Renal cortex interstitium (tissue), 11 donors: Measurements from ENCODE around the gene PLEK. TPM values are rescaled to one million over a fixed set of nuclear protein-coding genes. Genes with fewer than 3 reads are reported as not detected.
"Not testable (repeated sequence)": the region's sequence is repeated elsewhere in the genome, so short reads cannot be mapped to it uniquely, and the experiment has no call there.

Source experiments
- DNase-seq, 11 donors: peaks; one replicate each; pipeline ENCODE4 v3.0.0-alpha.2; 2013; ENCODE audit warnings: low read depth in 9 of 11, low spot score in 4 of 11; ENCODE audit errors: extremely low read depth in 1 of 11
- polyA plus RNA-seq, 3 donors: library from polyadenylated mRNA; unstranded; fragments of 120-200 nt; gene quantifications; one replicate each; pipeline ENCODE4 v1.2.1, GENCODE V29; 2013; ENCODE audit not compliant: insufficient read length in 3 of 3

Gene PLEK
- polyA plus RNA-seq, 3 donors = 4.2 to 7.7 (median 6.6) TPM

DNA sequence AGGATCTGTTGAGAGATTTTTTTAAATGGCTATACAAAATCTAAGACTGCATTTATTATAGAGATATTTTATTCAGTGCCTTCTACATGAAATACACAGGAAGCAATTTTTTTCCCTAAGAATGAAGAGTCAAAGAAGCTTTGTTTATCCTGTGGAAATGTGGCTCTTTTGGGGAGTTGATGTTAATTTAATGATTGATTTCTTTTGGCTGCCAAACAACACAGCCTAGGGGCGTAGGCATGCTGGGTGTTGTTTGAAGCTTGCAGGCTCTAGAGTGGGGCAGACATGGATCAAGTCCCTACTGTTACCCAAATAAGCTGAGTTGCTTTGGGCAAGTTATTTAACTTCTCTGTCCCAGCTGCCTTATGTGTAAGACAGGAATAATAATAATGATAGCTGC lies 21.1 kb upstream of the PLEK start:
- DNase-seq = no peak

DNA sequence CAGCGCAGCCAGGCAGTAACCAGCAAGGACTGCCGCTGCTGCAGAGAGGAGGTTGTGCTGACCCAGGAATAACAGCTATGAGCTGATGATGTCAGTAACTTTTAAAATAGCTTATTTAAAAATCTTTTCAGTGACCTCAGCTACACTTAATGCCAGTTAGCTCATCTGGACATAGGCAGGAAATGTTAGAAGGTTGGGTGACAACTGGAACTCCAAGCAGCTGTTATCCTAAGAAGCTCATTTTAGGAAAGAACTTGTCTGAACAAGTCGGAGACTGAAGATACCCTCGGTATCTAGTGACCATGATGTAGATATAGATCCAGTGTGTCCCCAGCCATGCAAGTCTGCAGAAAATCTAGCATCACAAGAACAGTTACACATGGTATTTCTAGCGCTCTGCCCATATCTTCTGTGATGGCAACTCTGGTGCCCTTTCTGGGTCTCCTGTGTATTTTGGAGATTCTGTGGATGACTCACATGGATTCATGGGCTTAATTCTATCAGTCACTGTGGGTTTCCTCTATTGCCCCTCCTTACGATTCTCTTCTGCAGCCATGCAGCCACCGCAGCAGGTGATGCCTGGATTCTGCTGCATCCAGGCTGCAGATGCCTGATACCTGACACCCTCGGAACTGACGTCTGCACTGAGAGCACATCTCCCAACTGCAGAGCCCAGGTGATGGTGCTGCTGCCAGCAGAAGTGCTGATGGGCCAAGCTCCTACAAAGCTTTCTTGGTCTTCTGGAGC lies 19.8 kb upstream of the PLEK start:
- no peak for DNase-seq

DNA sequence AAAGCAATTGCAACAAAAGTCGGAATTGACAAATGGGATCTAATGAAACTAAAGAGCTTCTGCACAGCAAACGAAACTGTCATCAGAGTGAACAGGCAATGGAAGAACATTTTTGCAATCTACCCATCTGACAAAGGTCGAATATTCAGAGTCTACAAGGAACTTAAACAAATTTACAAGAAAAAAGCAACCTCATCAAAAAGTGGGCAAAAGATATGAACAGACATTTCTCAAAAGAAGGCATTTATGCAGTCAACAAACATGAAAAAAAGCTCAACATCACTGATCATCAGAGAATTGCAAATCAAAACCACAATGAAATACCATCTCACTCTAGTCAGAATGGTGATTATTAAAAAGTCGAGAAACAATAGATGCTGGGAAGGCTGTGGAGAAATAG lies 16.0 kb upstream of the PLEK start:
- DNase-seq = not testable (repeated sequence)

DNA sequence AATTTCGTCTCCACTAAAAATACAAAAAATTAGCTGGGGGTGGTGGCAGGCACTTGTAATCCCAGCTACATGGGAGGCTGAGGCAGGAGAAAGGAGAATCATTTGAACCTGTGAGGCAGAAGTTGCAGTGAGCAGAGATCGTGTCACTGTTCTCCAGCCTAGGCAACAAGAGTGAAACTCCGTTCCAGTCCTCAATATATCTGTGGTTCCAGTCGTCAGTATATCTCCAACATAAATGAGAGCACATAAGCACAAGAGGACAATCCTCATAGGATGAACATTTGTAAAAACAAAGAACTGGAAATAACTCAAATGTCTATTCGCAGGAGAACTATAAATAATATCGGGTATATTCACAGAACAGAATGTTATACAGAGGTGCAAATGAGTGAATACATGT lies 13.1 kb upstream of the PLEK start:
- DNase-seq = no peak

DNA sequence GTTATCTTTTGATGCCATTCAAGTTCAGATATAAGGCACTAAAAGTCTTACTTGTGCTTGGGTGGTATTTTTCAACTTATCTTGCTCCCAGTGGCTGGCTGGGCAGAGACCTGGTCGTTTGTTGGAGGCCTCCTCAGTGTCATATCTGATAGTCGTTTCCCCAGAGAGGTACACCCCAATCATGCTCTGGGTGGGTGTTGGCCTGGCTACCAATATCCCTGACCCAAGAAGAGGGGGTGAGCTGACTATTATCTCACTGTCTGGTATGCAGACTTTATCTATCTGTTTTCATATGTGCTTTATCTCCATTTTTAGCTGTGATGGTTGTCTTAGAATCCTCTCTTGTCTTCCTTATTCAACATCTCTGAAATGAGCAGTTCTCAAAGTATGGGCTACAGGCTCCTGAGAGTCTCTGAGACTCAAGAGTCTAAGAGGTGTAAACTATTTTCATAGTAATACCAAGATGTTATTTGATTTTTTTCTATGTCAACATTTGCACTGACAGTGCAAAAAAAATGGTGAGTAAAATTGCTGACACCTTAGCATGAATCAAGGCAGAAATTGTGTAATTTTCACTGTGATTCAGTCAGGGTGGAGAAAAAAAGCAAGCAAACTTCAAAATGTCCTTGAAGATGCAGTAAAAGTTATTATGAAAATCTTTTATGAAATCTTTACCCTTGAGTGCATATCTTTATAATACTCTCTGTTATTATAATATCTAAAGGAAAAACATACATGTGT lies 12.3 kb upstream of the PLEK start:
- DNase-seq = no peak

DNA sequence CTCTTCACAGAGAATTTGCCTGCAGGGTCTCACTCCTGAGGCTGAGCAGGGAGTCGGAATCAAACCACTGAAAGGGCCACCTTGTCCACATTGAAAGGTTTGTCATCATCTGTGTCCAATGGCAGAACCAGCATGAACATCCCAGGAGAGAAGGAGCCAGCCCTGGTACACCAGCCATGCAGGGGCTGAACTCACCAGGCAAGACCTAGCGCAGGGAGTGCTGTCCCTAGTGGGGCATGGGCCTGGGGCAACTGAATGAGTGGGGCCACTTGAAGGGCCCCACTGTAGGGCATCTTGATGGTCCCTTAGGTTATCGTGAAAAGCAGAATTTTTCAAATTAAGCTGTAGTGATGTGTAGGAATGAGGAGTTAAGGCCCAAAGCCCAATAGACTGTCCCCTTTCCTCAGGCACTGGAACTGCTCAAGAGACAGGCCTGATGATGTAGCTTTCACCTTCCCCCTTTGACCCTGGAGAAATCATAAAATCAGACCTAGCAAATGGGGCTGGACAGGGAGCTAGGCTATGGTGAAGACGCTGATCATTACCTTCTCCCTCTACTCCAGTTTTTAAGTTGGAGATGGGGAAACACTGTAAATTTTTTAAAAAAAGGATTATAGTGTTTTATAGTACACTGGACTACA lies 8.4 kb upstream of the PLEK start:
- no peak for DNase-seq

DNA sequence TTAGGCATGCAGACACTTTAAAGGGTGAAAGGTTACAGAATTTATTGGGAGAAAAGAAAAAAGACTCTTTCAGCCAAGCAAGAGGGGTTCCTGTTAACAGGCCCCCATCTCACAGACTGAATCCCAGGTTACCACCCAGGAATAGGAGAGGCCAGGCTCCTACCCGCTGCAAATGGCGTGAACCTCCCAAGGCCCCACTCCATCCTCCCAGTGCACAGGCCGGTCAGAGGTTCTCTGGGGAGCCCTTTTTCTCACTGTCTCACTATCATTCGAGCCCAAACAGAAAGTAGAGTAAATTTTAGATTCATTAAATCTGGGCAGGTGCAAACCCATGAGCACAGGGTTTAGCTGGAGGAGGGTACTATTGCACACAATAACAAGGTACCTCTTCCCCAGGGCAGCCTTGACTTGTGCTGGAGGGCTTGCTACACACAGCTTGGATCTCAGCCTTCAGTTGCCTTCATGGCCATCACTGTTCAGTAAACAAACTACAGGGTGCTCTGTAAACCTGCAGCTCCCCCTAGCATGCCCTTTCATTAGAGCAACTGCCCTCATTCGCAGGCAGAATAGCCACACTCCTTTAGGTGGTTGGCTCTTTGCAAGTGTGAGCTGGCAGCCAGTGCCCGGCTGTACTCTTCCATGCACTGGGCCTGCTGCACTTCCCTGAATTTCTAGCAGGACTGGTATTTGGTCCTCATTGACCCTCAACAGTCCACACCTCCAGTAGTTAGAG lies 7.3 kb upstream of the PLEK start:
- no peak for DNase-seq

DNA sequence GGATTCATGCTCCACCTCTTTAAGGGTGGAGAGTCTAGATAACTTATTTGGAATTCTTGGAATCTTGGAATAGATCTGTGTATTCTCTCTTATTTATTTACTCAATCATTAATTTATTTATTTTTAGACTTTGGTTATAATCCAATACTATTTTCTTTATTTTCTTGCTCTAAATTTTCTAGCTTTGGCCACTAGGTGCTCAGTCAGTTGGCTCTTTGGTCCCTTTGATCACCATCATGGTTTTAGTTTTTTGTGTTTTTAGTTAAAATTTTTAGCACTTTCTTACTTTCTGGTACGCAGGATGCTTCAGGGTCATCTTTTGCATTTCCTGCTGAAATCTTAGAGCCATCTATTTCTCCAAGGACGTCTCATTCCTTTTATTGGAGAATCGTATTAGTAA lies 5.2 kb upstream of the PLEK start:
- no peak for DNase-seq

DNA sequence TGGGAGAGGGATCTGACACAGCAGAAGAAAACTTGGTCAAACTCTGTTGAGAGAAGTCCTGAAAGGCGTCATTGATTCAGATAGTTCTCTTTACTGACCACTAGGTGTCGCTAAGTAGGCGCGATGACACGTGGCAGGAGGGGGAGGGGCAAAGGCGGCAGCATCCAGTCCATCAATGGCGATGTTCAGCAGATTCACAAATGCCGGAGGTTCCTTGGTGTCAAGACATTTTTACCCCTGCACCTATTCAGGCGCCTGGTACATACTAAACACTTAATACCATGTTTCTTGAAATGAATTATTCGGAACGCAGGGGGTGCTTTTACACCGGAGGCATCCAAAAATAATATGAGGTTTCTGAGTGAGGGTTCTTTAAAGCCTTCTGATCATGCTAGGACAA lies 3.0 kb upstream of the PLEK start:
- peak in 9 of 11 donors; percentile 15 to 40 (median 28) for DNase-seq

DNA sequence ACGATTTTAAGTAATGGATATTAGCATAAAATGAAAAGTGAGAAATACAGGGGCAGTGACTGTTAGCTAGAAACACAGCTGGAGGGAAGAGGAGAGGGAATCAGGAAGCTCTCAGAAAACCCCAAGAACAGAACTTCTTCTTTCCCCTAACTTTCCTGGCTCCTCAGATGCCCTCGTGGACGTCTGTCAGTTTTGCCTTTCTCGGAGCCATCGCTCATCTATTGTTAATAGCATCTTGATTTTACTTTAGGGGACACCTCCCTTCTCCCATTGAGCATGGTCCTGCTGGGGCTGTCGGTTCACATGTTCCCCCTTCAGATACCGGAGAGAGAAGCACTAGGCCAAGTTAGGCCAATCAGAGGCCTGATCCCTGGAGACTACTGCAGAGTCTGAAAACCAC lies 2.3 kb upstream of the PLEK start:
- no peak for DNase-seq

DNA sequence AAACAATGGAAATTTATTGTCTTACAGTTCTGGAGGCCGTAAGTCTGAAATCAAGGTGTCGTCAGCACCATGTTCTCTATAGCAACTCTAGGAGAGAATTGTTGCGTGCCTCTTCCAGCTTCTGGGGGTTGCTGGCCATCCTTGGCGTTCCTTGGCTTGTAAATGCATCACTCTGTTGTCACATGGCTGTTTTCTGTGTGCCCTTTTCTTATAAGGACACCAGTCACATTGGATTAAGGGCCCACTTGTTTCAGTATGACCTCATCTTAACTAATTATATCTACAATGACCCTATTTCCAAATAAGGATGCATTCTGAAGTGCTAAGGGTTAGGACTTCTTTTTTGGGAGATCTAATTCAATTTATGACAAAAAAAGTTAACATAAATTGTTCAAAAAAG lies 1.4 kb upstream of the PLEK start:
- DNase-seq = no peak

DNA sequence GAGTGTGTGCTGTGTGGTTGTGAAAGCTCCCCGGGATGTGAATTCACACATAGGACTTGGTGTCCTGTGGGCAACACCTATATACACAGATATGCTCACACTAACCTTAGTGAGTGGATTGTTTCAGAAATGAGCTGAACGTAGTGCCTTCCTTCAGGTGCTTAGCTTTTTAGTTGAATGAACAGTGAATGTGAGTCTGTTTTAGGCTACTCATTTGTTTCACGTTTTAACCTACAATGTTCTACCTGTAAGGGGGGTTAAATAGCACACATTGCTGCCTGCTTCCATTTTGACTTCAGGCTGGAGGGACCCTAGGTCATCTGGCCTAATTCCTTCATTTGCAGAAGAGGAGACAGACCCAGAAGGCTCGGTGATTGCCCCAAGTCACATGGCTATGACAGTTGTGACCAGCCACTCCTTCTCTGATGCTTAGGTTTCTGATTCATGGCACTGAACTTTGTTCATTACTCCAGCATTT lies 1.0 kb downstream of the PLEK start:
- no peak for DNase-seq

DNA sequence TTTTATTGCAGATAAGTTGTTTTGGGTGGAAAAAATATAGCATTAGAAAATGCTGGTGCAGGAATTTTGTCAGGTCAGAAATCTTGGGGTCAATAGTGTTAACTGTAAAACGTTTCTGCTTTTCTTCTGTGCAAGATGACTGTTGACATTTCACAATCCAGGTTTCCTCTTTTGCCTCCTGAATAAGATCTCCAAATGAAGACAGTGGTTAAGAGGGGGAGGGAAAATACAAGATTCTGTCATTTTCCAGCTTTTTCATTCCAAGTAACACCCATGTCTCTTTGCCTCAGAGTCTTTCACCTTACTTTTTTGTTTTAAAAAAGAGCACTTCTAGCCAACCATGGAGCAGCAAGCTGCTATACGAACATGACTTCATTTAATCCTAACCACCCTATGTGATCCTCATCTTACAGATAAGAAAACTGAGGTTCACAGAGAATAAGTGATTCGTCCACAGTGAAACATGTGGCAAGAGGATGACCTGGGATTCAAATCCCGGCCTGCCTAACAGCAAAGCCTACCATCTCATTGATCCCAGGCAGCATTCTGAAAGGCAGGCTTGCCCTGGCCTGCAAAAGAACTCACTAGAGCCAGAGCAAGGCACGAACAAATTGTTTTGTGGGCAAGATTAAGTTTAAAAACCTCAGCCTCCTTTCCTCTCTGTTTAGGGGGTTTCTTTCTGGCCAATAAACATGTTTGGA lies 3.0 kb downstream of the PLEK start:
- DNase-seq = no peak

DNA sequence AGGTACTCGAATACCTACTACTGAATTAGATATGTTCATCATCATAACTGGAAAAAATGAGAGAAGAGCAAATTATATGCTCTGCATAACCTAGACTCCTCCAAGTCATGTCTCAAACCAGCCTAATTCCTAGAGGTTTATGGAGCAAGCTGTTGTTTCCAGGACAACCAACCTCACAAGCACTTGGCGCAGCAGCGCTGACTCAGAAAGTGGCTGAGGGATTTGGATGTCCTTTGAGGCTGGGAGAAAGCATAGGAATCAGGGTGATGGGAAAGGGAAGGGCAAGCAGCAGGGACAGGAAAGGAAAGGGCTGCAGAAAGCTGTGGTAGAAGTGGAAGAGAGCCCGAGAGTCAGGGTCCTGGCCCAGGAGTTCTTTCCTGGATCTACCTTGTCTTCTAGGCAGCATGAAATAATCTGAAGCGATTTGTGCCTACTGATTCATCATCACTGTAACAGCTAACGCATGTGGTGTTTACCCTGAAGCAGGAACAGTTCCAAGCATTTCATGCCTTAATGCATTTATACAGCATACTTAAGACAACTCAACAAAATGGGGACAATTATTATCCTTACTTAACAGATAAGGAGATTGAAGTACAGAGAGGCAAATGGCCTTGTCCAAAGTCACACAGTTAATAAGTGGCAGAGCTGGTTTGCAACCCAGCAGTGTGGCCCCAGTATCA lies 3.7 kb downstream of the PLEK start:
- DNase-seq = peak in 10 of 11 donors; percentile 13 to 64 (median 29)

DNA sequence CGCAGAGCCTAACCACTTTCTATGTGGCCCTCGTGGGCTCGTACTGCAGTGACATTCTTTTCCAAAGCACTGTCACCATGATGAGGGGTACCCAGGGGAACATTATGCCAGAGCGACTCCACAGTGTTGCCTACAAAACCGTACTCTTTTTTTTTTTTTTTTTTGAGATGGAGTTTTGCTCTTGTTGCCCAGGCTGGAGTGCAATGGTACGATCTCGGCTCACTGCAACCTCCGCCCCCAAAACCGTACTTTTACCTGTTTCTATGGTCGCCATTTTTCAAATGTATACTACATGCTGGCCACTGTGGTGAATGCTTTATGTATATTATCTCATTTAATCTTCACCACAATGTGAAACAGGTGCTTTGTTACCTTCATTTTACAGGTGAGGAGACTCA lies 4.3 kb downstream of the PLEK start:
- DNase-seq = no peak

DNA sequence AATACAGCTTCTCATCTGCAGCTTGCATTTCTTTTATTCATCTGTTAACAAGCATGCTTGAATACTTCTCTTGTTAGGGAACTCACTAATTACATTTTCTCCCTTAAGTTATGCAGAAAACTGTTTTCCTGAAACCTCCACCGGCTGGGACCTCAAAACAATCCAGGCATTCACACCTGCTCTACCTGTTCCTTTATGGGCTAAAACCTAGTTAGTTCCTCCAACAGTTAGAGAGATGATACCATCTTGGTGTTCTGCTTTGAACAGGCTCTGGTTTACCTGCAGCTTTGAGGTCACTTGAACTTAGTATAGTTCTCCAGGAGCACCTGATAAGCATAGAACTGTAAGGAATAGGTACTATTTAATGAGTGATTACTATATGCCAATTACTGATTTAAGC lies 6.1 kb downstream of the PLEK start:
- DNase-seq = no peak

DNA sequence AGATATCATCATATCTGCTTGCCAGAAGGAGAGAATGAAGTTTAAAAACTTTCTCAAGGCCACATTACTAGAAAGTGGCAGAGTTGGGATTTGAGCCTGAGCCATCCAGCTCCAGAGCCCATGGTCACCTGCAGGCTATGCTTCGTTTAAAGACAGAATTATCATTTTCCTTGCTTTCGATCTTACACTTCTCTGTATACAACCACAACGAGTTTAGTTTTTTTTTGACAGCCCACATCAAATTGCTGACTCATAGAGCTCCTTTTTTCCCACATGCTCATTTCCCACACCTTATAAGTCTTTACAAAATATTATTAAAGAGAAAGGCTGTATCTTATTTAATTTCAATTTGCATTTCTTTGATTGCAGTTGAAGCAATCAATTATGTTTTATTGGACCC lies 6.5 kb downstream of the PLEK start:
- no peak for DNase-seq

DNA sequence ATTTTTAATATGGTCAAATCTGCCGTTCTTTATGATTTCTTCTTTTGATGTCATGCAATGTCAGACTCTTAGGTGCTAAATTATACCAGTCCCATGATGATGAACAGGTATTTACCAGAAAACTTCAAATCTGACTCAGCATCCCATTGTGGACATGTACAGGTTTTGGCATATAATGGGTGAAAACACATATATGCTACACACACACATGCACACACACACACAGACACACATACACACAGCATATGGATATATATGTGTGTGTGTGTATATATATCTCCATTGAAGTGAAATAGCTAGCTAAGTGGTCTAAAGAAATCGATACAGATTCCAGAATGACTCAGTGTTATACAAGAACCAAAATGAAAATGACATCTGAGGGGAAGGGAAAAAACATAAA lies 7.4 kb downstream of the PLEK start:
- no peak for DNase-seq
